ENCODE results near the gene CDHR3.

DNA sequence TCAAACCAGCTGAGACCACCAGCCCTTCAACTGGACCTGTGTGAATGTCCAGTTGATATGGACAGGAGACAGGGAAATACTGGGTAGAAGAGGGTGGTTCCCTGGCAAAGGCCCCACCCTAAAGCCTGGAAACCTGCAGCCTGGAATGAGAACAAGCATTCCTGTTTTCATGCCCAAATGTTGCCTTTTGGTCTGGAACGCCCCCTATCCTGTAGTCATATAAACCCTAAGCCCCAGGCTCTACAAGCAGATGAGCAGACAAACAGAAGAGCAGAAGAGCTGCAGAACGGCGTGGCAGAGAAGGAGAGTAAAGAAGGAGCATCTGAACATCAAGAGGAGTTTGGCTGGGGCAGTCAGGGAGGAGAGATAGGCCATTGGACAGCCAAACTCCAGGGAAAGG, 110.6 kb downstream of the CDHR3 start:
- TF ChIP-seq, protein P1, sequence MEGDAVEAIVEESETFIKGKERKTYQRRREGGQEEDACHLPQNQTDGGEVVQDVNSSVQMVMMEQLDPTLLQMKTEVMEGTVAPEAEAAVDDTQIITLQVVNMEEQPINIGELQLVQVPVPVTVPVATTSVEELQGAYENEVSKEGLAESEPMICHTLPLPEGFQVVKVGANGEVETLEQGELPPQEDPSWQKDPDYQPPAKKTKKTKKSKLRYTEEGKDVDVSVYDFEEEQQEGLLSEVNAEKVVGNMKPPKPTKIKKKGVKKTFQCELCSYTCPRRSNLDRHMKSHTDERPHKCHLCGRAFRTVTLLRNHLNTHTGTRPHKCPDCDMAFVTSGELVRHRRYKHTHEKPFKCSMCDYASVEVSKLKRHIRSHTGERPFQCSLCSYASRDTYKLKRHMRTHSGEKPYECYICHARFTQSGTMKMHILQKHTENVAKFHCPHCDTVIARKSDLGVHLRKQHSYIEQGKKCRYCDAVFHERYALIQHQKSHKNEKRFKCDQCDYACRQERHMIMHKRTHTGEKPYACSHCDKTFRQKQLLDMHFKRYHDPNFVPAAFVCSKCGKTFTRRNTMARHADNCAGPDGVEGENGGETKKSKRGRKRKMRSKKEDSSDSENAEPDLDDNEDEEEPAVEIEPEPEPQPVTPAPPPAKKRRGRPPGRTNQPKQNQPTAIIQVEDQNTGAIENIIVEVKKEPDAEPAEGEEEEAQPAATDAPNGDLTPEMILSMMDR (IDR thresholded peaks at IDR 0.05), result no peak
- TF ChIP-seq POLR2A (IDR thresholded peaks at IDR 0.05), result no peak
- no peak for TF ChIP-seq EP300 (IDR thresholded peaks at IDR 0.05)

Data from gastroesophageal sphincter (tissue), 3 donors.